MM.1S (cell line): ENCODE results near the gene DOC2A.

Source experiments
- DNase-seq: peaks from one replicate; pipeline ENCODE4 v3.0.0-alpha.2; 2015
- H2AFZ ChIP-seq: fragments of 300-600 bp; sonication (generic); 2 replicates; pipeline ENCODE4 v1.6.0; 2016; ENCODE audit warnings: antibody characterized with exemption, low read length
- H3F3A ChIP-seq: fragments of 300-600 bp; sonication (generic); 2 replicates; pipeline ENCODE4 v1.6.1; 2016; ENCODE audit warnings: mild to moderate bottlenecking, antibody characterized with exemption, low read length, moderate library complexity, mixed read lengths; ENCODE audit not compliant: insufficient read depth
- H3K27ac ChIP-seq: fragments of 300-600 bp; sonication (generic); 2 replicates; pipeline ENCODE4 v1.5.1; 2016; ENCODE audit warnings: mild to moderate bottlenecking, low read length
- H3K27me3 ChIP-seq: fragments of 300-600 bp; sonication (generic); replicated peaks from 2 replicates; pipeline ENCODE4 v1.6.0; 2016; ENCODE audit warnings: low read length; ENCODE audit not compliant: insufficient read depth
- H3K36me3 ChIP-seq: fragments of 300-600 bp; sonication (generic); replicated peaks from 2 replicates; pipeline ENCODE4 v1.6.1; 2016; ENCODE audit warnings: mild to moderate bottlenecking, low read length, mixed read lengths; ENCODE audit not compliant: insufficient read depth
- H3K4me1 ChIP-seq: fragments of 300-600 bp; sonication (generic); 2 replicates; pipeline ENCODE4 v1.6.1; 2016; ENCODE audit warnings: low read length, mixed read lengths
- H3K4me2 ChIP-seq: fragments of 300-600 bp; sonication (generic); 2 replicates; pipeline ENCODE4 v1.6.0; 2016; ENCODE audit warnings: low read depth, low read length
- H3K4me3 ChIP-seq: fragments of 300-600 bp; sonication (generic); 2 replicates; pipeline ENCODE4 v1.5.1; 2016; ENCODE audit warnings: low read length, mixed read lengths
- H3K79me2 ChIP-seq: fragments of 300-600 bp; sonication (generic); 2 replicates; pipeline ENCODE4 v1.6.1; 2016; ENCODE audit warnings: mixed run types, low read length, mixed read lengths
- H3K9ac ChIP-seq: fragments of 300-600 bp; sonication (generic); 2 replicates; pipeline ENCODE4 v1.6.1; 2016; ENCODE audit warnings: low read length, mixed read lengths
- H3K9me2 ChIP-seq: fragments of 300-600 bp; sonication (generic); replicated peaks from 2 replicates; pipeline ENCODE4 v1.6.1; 2016; ENCODE audit warnings: mild to moderate bottlenecking, low read length, mixed read lengths; ENCODE audit not compliant: insufficient read depth
- H3K9me3 ChIP-seq: fragments of 300-600 bp; sonication (generic); replicated peaks from 2 replicates; pipeline ENCODE4 v1.6.1; 2016; ENCODE audit warnings: mild to moderate bottlenecking, low read length, mixed read lengths; ENCODE audit not compliant: insufficient read depth
- H4K20me1 ChIP-seq: fragments of 300-600 bp; sonication (generic); 2 replicates; pipeline ENCODE4 v1.6.1; 2016; ENCODE audit warnings: mild to moderate bottlenecking, low read length, moderate library complexity, mixed read lengths; ENCODE audit not compliant: insufficient read depth
- EZH2 ChIP-seq: fragments of 300-600 bp; sonication (generic); optimal IDR thresholded peaks from 2 replicates; pipeline ENCODE3; 2017; ENCODE audit warnings: low read depth, mild to moderate bottlenecking, antibody characterized with exemption, low read length, mixed read lengths
- EZH2phosphoT487 ChIP-seq: fragments of 300-600 bp; sonication (generic); IDR thresholded peaks from 2 replicates; pipeline ENCODE4 v1.6.1; 2018; ENCODE audit warnings: antibody characterized with exemption, low read length
- TF ChIP-seq, protein P1 (sequence below): fragments of 300-600 bp; sonication (generic); IDR thresholded peaks from 2 replicates; pipeline ENCODE4 v1.5.1; 2016; ENCODE audit warnings: antibody characterized with exemption, low read length, mixed read lengths

DOC2A gene

DNA sequence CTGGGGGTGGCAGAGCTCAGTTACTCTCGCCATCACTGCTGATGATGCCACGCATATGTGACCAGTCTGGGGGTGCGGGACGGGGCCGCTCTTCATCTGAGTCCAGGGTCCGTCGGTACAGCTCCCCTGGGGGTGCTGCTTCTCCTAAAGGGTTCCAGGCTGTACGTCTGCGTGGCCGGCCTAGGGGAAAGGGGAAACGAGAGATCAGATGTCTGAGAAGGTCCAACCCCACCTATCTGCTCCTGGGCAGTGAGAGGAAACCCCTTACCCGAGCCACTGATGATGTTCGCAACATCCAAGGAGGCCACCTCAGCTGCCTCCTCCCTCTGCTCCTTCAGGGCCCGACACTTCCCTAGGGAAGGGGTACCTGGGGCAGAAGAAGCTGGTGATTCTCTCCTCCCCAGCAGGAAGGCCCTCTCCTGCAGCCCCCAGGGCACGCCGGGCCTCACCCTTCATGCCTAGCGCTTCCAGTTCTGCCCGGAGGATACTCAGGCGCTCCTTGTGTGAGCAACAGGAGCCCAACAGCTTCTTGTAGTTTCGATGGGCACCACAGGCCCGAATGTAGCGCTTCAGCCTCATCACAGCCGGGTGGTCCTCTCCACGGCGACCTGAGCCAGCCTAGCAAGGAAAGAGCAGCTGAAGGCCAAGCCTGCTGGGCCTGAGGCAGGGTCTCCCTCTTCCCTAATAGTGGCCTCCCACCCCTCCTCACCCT is 17.5 kb downstream of the DOC2A start:
- Histone ChIP-seq H3K9me3 (no peaks in the 10 kb centered on the region), H3K4me1 (peaks cover 12% of the 10 kb centered on the region), H3K36me3 (0 out of 2 replicates have a peak, but pooled peaks cover 2% of the 10 kb centered on the region), H3K4me3 (no peak overlapping the region), H3K4me2 (no peak overlapping the region), H3K9ac (no peak overlapping the region), H2AFZ (no peak overlapping the region), H4K20me1 (no peaks in the 10 kb centered on the region), H3K27me3 (no peaks in the 10 kb centered on the region), H3K9me2 (no peaks in the 10 kb centered on the region), H3K79me2 (peaks cover 11% of the 10 kb centered on the region), H3K27ac (no peak overlapping the region), H3F3A (peaks cover 22% of the 10 kb centered on the region)
- DNase-seq: no peak
- TF ChIP-seq EZH2 (no peak), EZH2phosphoT487 (no peak)
- TF ChIP-seq, protein P1, sequence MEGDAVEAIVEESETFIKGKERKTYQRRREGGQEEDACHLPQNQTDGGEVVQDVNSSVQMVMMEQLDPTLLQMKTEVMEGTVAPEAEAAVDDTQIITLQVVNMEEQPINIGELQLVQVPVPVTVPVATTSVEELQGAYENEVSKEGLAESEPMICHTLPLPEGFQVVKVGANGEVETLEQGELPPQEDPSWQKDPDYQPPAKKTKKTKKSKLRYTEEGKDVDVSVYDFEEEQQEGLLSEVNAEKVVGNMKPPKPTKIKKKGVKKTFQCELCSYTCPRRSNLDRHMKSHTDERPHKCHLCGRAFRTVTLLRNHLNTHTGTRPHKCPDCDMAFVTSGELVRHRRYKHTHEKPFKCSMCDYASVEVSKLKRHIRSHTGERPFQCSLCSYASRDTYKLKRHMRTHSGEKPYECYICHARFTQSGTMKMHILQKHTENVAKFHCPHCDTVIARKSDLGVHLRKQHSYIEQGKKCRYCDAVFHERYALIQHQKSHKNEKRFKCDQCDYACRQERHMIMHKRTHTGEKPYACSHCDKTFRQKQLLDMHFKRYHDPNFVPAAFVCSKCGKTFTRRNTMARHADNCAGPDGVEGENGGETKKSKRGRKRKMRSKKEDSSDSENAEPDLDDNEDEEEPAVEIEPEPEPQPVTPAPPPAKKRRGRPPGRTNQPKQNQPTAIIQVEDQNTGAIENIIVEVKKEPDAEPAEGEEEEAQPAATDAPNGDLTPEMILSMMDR: no peak

DNA sequence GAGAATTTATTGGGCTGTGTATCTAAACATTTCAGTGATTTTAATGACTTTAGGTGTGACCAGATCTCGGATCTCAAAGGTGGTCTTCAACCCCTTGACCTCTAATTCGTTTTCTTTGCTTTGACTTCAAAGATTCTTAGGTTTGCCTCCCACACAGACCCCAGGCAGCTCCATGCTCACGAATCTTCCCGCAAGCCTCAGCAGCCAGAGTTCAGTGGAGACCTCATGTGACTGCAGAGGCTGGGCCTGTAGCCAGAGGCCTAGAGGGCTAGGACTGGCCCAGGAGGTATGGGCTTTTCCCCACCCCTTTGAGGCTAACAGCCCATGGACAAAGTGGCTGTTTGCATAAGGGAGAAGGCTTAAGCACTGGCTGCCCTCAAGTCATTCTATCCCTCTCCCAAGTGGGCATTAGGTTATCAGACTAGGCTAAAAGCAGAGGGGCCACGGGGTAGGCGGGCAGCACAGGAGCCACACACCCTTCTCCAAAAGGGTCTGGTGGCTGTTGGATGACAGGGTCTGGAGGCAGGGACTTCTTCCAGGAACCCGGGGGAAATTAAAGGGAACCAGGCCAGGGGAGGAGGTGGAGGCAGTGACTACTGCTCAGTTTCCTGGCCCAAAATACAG is 18.4 kb downstream of the DOC2A start:
- no peak overlapping the region for H3K4me3 ChIP-seq
- H3K36me3 ChIP-seq: 0 out of 2 replicates have a peak, but pooled peaks cover 2% of the 10 kb centered on the region
- H3K27ac ChIP-seq: no peak overlapping the region
- peaks cover 11% of the 10 kb centered on the region for H3K79me2 ChIP-seq
- H4K20me1 ChIP-seq: no peaks in the 10 kb centered on the region
- DNase-seq: no peak
- no peak overlapping the region for H3K9ac ChIP-seq
- no peaks in the 10 kb centered on the region for H3K27me3 ChIP-seq
- TF ChIP-seq, protein P1: no peak
- TF ChIP-seq EZH2phosphoT487 (no peak), EZH2 (no peak)
- peaks cover 12% of the 10 kb centered on the region for H3K4me1 ChIP-seq
- H3F3A ChIP-seq: peaks cover 22% of the 10 kb centered on the region
- H3K4me2 ChIP-seq: no peak overlapping the region
- no peaks in the 10 kb centered on the region for H3K9me3 ChIP-seq
- H2AFZ ChIP-seq: no peak overlapping the region
- no peaks in the 10 kb centered on the region for H3K9me2 ChIP-seq

DNA sequence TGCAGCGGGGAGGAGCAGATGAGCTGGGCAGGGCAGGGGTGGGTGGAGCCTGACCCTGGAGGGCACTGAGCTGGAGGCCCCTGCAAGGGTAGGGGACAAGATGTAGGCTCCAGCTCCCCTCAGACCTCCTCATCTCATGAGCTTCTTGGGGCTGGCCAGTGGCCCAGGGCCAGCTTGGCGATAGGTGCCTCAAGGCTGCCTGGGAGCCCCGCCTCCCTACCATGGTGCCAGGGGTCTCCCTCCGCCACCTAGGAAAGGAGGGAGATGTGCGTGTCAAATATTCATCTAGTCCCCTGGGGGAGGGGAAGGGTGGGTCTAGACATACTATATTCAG is 19.3 kb downstream of the DOC2A start:
- no peaks in the 10 kb centered on the region for H3K27me3 ChIP-seq
- TF ChIP-seq EZH2phosphoT487 (no peak), EZH2 (no peak)
- TF ChIP-seq, protein P1: no peak
- H3K36me3 ChIP-seq: no peaks in the 10 kb centered on the region
- no peak overlapping the region for H2AFZ ChIP-seq
- H3K79me2 ChIP-seq: peaks cover 4% of the 10 kb centered on the region
- H3K4me2 ChIP-seq: no peak overlapping the region
- no peaks in the 10 kb centered on the region for H3K9me3 ChIP-seq
- no peaks in the 10 kb centered on the region for H4K20me1 ChIP-seq
- H3K4me3 ChIP-seq: no peak overlapping the region
- H3F3A ChIP-seq: peaks cover 22% of the 10 kb centered on the region
- H3K4me1 ChIP-seq: peaks cover 7% of the 10 kb centered on the region; the same call in 1 of the 2 replicates
- DNase-seq: no peak
- no peak overlapping the region for H3K9ac ChIP-seq
- no peaks in the 10 kb centered on the region for H3K9me2 ChIP-seq
- H3K27ac ChIP-seq: no peak overlapping the region
